Bronchial epithelial cell (primary cell): ENCODE data around the gene EYS. TPM values are rescaled to one million over a fixed set of nuclear protein-coding genes. Genes with fewer than 3 reads are reported as not detected.

Experiments used
- DNase-seq: peaks from one replicate; pipeline ENCODE4 v3.0.0-alpha.2; 2010; ENCODE audit warnings: low read depth
- FAIRE-seq: peaks from 2 replicates; lab custom pipeline; 2011; peaks lifted over from hg19 to GRCh38; lab: Jason Lieb, UNC
- H3K27me3 ChIP-seq: 2 replicates; pipeline ENCODE4 v1.5.1; 2011; ENCODE audit warnings: low read length; ENCODE audit not compliant: control insufficient read depth, insufficient read depth
- H3K36me3 ChIP-seq: 2 replicates; pipeline ENCODE4 v1.5.1; 2011; ENCODE audit warnings: low read length; ENCODE audit not compliant: control insufficient read depth, insufficient read depth
- H3K4me3 ChIP-seq: 2 replicates; pipeline ENCODE4 v1.5.1; 2011; ENCODE audit warnings: mild to moderate bottlenecking, low read depth, low read length, control low read depth
- total RNA-seq: library from RNA; depleted of rRNA; stranded (reverse); fragments of >200 nt; gene quantifications from 2 replicates; pipeline ENCODE4 v1.2.1, GENCODE V29; 2014
- TF ChIP-seq, protein P1 (sequence below): IDR thresholded peaks from 2 replicates; pipeline ENCODE4 v1.5.1; 2011; ENCODE audit warnings: mild to moderate bottlenecking, moderate library complexity, low read length, control low read depth, inconsistent platforms; ENCODE audit not compliant: insufficient read depth, severe bottlenecking

EYS gene
- total RNA-seq, 1 donor from 2014 or later, result 0.53 TPM

DNA sequence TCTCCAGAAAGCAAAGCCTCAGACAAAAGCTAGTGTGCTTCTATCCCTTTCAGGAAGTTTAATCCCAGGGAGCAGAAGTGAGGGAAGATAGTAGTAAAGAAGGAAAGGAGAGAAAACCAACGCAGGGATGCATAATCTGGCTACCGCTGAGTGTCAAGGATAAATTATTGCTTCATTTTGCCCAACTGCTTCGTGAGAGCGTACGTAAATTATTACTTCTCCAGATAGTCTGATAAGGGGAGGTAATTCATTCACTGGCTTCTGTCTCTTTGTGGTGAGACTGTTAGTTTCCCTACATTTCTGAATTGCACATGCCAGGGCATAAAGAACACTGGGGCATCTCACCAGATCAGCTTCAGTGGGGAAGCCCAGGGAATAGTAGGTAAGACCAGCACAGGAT, 1531.7 kb downstream of the EYS start:
- no peak for FAIRE-seq
- no peaks in the 10 kb centered on the region for H3K36me3 ChIP-seq
- no peaks in the 10 kb centered on the region for H3K27me3 ChIP-seq
- no peak overlapping the region for H3K4me3 ChIP-seq
- DNase-seq, result no peak
- TF ChIP-seq, protein P1, sequence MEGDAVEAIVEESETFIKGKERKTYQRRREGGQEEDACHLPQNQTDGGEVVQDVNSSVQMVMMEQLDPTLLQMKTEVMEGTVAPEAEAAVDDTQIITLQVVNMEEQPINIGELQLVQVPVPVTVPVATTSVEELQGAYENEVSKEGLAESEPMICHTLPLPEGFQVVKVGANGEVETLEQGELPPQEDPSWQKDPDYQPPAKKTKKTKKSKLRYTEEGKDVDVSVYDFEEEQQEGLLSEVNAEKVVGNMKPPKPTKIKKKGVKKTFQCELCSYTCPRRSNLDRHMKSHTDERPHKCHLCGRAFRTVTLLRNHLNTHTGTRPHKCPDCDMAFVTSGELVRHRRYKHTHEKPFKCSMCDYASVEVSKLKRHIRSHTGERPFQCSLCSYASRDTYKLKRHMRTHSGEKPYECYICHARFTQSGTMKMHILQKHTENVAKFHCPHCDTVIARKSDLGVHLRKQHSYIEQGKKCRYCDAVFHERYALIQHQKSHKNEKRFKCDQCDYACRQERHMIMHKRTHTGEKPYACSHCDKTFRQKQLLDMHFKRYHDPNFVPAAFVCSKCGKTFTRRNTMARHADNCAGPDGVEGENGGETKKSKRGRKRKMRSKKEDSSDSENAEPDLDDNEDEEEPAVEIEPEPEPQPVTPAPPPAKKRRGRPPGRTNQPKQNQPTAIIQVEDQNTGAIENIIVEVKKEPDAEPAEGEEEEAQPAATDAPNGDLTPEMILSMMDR, result no peak

DNA sequence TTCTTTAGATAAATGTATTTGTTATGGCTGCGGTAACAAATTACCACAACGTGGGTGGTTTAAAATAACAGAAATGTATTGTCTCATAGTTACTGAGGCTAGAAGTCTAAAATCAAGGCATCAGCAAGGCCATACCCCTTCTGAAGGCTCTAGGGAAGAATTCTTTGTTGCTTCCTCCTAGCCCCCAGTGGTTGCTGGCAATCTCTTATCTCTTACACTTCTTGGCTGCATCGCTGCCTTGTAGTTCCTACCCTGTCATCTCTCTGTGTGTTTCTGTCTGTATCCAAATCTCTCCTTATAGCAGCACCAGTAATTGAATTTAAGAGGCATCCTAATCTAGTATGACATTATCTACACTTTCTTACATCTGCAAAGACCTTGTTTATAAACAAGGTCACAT, 1536.7 kb downstream of the EYS start:
- FAIRE-seq (no peak), DNase-seq (no peak)
- TF ChIP-seq, protein P1, result no peak
- Histone ChIP-seq H3K4me3 (no peak overlapping the region), H3K27me3 (no peaks in the 10 kb centered on the region), H3K36me3 (no peaks in the 10 kb centered on the region)

DNA sequence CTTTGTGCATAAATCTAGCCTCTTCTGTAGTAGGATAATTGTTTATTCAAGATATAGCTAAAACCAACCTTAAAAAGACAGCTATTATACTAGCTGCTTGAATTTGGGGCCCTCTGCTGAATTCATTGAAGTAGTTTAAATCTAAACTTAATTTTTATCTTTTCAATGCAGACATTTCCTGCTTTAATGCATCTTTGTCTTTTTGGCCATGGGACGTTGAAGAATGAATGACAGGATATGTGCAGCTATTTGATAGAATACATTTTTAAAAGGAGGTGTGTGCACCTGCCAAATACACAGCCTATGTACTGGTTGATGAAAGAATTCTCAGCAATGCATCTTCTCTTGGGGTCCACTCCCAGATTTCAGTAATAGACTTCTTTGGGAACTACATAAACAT, 1546.5 kb downstream of the EYS start:
- Histone ChIP-seq H3K27me3 (no peaks in the 10 kb centered on the region), H3K4me3 (no peak overlapping the region), H3K36me3 (no peaks in the 10 kb centered on the region)
- DNase-seq (no peak), FAIRE-seq (no peak)
- TF ChIP-seq, protein P1, result no peak

DNA sequence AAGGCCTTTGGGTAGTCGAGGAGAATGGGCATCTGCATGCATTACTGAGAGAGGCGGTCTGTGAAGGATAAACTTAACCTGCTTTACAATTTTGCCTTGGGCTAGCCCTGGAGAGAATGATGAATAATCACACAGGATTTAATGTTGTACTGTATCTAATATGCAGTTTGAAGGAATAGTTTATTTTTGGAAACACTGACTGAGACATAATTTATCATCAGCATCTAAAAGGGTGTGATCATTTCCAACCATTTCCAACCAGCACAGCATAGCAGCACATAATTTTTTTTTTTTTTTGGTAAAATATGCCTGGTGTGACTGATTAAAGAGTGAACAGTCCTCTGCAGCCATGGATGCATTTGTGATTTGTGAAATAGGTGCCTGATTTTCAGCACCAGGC, 1552.0 kb downstream of the EYS start:
- no peaks in the 10 kb centered on the region for H3K36me3 ChIP-seq
- TF ChIP-seq, protein P1, result no peak
- DNase-seq (peak; percentile 3), FAIRE-seq (no peak)
- no peaks in the 10 kb centered on the region for H3K27me3 ChIP-seq
- H3K4me3 ChIP-seq, result no peak overlapping the region

DNA sequence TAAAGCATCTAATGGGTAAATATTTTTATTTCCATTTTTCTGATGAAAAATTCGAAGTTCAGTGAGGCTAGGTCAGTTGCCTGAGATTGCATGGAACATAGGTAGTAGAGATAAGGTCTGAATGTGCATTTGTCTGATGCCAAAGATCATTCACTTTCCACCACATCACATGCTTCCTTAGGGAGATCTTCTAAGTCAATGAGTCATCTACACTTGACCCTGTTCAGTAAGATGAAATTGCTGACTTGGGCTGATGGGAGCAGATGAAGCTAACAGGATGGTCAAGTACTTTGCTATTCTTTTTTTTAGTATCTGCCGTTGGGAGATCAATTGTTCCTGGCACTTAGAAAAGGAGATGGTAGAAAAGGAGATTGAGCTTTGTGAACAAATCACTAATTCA, 1560.2 kb downstream of the EYS start:
- no peaks in the 10 kb centered on the region for H3K36me3 ChIP-seq
- H3K4me3 ChIP-seq, result no peak overlapping the region
- no peak for FAIRE-seq
- peak; percentile 54 for DNase-seq
- TF ChIP-seq, protein P1, result no peak
- H3K27me3 ChIP-seq, result no peaks in the 10 kb centered on the region

DNA sequence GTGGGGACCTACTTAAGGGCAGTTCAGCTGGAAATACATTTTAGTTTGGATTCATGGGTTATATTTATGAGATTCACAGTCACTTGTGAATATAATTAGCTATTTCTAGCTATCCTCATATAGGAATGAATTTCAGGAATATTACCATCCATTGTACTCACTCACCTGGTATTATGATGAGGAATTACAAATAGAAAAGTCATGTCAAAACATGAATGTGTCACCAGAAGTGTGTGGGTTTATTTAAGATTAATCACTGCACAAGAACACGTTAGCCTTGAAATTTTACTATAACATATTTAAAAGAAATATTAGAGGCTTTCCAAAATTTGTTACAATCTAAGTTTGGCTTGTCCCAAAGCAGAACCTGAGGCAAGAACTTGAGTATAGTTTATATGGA, 1560.9 kb downstream of the EYS start:
- DNase-seq (peak; percentile 95), FAIRE-seq (no peak)
- H3K36me3 ChIP-seq, result no peaks in the 10 kb centered on the region
- TF ChIP-seq, protein P1, result no peak
- no peaks in the 10 kb centered on the region for H3K27me3 ChIP-seq
- H3K4me3 ChIP-seq, result no peak overlapping the region
